Measurements from ENCODE around the gene ABHD16A. TPM values are rescaled to one million over a fixed set of nuclear protein-coding genes. Genes with fewer than 3 reads are reported as not detected.

Gene ABHD16A
- polyA plus RNA-seq, 1 donor from 2014 or later: 130 TPM

DNA sequence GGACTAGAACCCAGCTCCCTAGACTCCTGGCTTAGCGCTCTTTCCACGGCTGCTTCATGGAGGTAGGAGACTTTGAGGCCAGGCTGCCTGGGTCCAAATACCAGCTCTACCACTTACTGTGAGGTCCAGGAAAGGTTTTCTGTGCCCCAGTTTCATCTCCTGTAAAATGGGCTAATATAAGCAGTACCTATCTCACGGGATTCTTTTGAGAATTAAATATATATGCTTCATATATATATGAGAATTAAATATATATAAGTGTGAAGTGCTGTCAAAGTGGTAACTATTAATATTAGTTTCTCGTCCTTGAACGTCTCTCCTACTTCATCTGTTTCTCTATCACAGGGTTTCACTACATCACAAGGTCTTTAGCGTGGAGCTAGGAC is 12.1 kb downstream of the ABHD16A start:
- H3K36me3 ChIP-seq (ENCODE audit: insufficient read depth, low read length): no peaks in the 10 kb centered on the region

More for the DNA sequence above, 12.1 kb downstream of the ABHD16A start:
- Histone ChIP-seq H3K4me3 (ENCODE audit: low read length) (no peak overlapping the region), H4K20me1 (ENCODE audit: insufficient read depth) (no peaks in the 10 kb centered on the region), H3K27ac (ENCODE audit: low read length) (no peak overlapping the region), H3K27me3 (ENCODE audit: insufficient read depth, low read depth, low read length) (no peaks in the 10 kb centered on the region), H3F3A (ENCODE audit: insufficient read depth, low read length, poor library complexity, severe bottlenecking) (no peaks in the 10 kb centered on the region), H3K79me2 (replicated peaks; ENCODE audit: insufficient read depth, low read length) (no peaks in the 10 kb centered on the region), H2AFZ (ENCODE audit: low read depth, low read length) (no peak overlapping the region), H3K4me2 (ENCODE audit: low read length) (no peak overlapping the region), H3K9me2 (ENCODE audit: insufficient read depth, low read length) (no peaks in the 10 kb centered on the region), H3K9me3 (ENCODE audit: low read length) (no peaks in the 10 kb centered on the region), H3K9ac (ENCODE audit: low read length) (no peak overlapping the region)
- TF ChIP-seq EP300 (conservative IDR thresholded peaks at IDR 0.05; ENCODE audit: poor library complexity, severe bottlenecking): no peak
- no peak for TF ChIP-seq EZH2 (IDR thresholded peaks at IDR 0.05; ENCODE audit: borderline replicate concordance, insufficient read depth, low read length, poor library complexity, severe bottlenecking)
- no peak for TF ChIP-seq SMC3 (conservative IDR thresholded peaks at IDR 0.05; ENCODE audit: poor library complexity)
- TF ChIP-seq POLR2AphosphoS5 (IDR thresholded peaks at IDR 0.05): no peak
- TF ChIP-seq CTCF (IDR thresholded peaks at IDR 0.05; ENCODE audit: poor library complexity, severe bottlenecking): no peak
- no peak for TF ChIP-seq MXI1 (conservative IDR thresholded peaks at IDR 0.05; ENCODE audit: poor library complexity, severe bottlenecking)
- TF ChIP-seq TAF1 (IDR thresholded peaks at IDR 0.05; ENCODE audit: low read depth): no peak
- TF ChIP-seq REST (IDR thresholded peaks at IDR 0.05; ENCODE audit: borderline replicate concordance): no peak
- TF ChIP-seq RAD21 (conservative IDR thresholded peaks at IDR 0.05): no peak

Measured in neural cell (in vitro differentiated cells).